Mucosa of descending colon (tissue), 3 donors: ENCODE measurements around the gene GLE1. TPM values are rescaled to one million over a fixed set of nuclear protein-coding genes. Genes with fewer than 3 reads are reported as not detected.

ENCODE experiments used
- ATAC-seq: fragments of 200-7000 bp; cut with Tn5 transposase; one replicate; pipeline ENCODE4 v1.9.1; 2020; ENCODE audit warnings: mild to moderate bottlenecking, moderate library complexity
- DNase-seq, 3 donors: peaks; one replicate each; pipeline ENCODE4 v3.0.0-alpha.2; 2020
- H3K36me3 ChIP-seq: fragments of 200-600 bp; one replicate; pipeline ENCODE4 v1.8.0; 2021; ENCODE audit warnings: low read depth, mild to moderate bottlenecking
- H3K4me1 ChIP-seq: fragments of 200-600 bp; one replicate; pipeline ENCODE4 v1.8.0; 2021; ENCODE audit warnings: low read depth, mild to moderate bottlenecking
- H3K4me3 ChIP-seq: fragments of 200-600 bp; one replicate; pipeline ENCODE4 v1.8.0; 2021; ENCODE audit warnings: mild to moderate bottlenecking
- H3K9me3 ChIP-seq: fragments of 200-600 bp; one replicate; pipeline ENCODE4 v1.8.0; 2021; ENCODE audit warnings: mild to moderate bottlenecking
- intact Hi-C, 2 donors: fragments of 100-400 bp; cut with DNase I in 1 of 2; cut with micrococcal nuclease in 1 of 2; formaldehyde crosslinking; loops; one replicate each; pipeline versions ENCODE4 v1.11.0 to v1.11.1; 2022; cut with DNase I, micrococcal nuclease
- total RNA-seq, 3 donors: library from RNA; stranded (reverse); fragmentation: NEBNext Ultra II Directional in 2 of 3; extraction: Animal tissue kit (Norgen Biotek cat#: 25700) in 2 of 3; gene quantifications; one replicate each; pipeline versions ENCODE4 v1.2.1 to v1.2.4, GENCODE V29; 2021 to 2023
- TF ChIP-seq, protein P1 (sequence below): fragments of 200-600 bp; IDR thresholded peaks from one replicate; pipeline ENCODE4 v1.8.0; 2022; ENCODE audit warnings: antibody characterized with exemption, mild to moderate bottlenecking
- donor health status: DM: no; HTN: no; CAD: no; lungs with moderate emphysema.
- donor health status: DM: no; HTN: no; CAD: no.
- donor health status: DM: no; HTN: yes; CAD: no.

Gene GLE1
- total RNA-seq, 3 donors from 2014 or later: 25.7 to 35.0 (median 28.0) TPM

DNA sequence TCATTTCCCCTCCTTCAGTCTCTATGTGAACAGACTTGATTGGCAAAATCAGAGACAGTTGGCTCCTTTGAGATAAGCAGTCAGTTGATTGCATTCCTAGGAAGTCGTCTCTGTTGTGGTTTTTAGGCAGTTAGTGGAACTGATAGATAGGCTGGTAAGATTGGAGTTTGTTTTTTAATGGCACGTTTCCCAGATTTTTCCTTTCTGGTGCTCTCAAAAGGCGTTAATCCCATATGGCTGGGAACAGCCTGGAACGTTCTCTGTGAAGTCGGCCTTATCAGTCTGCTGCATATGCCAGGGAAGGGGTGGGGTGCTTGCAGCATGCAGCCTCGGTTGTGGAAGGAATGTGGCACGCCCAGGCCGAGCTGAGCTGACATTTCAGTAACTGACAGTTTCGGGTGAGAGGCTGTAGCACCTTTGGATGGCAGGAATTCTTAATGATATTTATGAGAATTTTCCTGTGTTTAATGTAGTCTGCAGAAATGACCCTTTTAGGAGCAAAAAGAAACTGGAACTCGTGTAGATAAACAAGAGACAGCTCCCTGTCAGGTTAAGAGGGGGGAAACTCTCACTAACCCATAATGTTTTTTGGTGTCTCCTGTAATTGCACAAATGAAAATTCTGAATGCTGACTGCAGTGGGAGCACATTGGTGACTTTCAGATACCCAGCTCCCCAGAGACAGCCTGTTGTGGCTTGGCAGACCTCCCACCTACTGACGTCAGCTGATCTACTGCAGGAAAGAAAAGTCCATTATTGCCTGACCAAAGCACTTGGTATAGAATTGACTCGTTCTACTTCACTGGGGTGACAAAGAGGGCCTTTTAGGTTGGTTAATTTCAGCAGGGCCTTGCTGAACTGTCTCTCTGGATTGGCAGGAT, 54.2 kb downstream of the GLE1 start:
- DNase-seq (peak; percentile 78 to 89 (median 82)), ATAC-seq (peak; percentile 96)
- Histone ChIP-seq H3K36me3 (no peaks in the 10 kb centered on the region), H3K9me3 (no peaks in the 10 kb centered on the region), H3K4me3 (no peak overlapping the region), H3K4me1 (peaks cover 50% of the 10 kb centered on the region)
- TF ChIP-seq, protein P1, sequence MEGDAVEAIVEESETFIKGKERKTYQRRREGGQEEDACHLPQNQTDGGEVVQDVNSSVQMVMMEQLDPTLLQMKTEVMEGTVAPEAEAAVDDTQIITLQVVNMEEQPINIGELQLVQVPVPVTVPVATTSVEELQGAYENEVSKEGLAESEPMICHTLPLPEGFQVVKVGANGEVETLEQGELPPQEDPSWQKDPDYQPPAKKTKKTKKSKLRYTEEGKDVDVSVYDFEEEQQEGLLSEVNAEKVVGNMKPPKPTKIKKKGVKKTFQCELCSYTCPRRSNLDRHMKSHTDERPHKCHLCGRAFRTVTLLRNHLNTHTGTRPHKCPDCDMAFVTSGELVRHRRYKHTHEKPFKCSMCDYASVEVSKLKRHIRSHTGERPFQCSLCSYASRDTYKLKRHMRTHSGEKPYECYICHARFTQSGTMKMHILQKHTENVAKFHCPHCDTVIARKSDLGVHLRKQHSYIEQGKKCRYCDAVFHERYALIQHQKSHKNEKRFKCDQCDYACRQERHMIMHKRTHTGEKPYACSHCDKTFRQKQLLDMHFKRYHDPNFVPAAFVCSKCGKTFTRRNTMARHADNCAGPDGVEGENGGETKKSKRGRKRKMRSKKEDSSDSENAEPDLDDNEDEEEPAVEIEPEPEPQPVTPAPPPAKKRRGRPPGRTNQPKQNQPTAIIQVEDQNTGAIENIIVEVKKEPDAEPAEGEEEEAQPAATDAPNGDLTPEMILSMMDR: no peak
- intact Hi-C loops: no loop called here

DNA sequence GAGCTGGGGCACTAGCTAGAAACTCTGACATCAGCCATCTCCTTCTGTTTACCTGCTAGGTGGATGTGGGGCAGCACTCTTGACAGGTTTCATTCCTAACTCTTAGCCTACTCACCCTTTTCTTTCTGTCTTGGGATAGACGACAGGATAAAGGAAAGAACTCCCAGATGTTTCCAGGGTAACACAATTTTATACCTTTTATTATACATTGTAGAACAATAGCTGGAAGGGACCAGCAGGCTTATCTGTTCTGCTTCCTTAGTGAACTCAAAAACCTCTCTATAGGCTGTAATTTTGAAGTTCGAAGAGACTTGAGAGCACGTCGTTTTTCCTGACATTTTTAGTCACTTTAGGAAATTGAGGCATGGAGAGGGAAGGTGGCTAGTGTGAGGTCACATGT, 61.1 kb downstream of the GLE1 start:
- DNase-seq (no peak), ATAC-seq (peak; percentile 88)
- peaks cover 13% of the 10 kb centered on the region for H3K4me1 ChIP-seq
- peaks cover 7% of the 10 kb centered on the region for H3K36me3 ChIP-seq
- TF ChIP-seq, protein P1: no peak
- intact Hi-C loops: no loop called here
- no peak overlapping the region for H3K4me3 ChIP-seq
- no peaks in the 10 kb centered on the region for H3K9me3 ChIP-seq

DNA sequence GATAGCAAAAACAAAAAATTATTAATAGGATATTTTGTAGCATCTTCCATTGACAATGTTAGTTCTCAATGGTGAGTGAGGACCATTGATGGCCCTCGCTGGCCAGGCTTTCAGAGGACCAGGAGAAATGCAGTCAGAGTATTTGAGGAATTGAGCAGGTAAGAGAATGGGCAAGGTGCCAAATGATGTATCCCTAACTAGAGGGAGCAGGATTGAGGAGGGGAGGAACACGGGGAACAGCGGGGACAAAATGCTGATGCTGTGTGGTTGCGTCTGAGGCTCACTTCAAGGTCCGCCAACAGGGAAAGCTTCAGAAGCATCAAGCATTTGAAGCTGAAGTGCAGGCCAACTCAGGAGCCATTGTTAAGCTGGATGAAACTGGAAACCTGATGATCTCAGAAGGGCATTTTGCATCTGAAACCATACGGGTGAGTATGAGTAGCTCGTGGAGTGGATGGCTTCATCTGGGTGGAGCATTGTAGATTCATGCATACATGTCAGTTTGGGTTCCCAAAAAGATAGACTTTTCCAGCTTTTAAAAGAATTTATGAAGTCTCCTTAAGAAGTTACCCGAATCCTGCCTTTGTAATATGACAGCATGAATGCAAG, 64.1 kb downstream of the GLE1 start:
- no peak for ATAC-seq
- H3K36me3 ChIP-seq: peaks cover 7% of the 10 kb centered on the region

DNA sequence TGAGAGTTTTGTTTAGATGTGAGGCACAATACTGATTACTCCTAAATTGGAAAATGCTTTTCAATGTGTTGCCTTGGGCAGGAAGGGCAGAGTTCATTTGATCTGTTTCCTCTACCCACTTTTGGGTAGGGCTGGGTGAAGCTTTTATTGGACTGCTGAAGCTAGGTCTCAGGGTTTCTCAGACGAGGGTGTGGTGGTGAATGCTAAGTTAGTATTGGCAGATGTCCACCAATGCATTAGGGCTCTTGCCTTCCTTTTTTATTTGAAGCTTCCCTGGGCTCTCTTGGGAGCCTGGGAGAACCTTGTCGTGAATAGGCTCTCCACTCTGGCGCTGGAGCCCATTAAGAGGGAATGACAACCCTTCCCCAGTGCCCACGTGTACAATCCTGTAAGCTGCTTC, 71.0 kb downstream of the GLE1 start:
- ATAC-seq: peak; percentile 99
- TF ChIP-seq, protein P1: no peak
- peak in 1 of 3 donors; percentile 77 for DNase-seq
- peaks cover 18% of the 10 kb centered on the region for H3K4me1 ChIP-seq
- no peaks in the 10 kb centered on the region for H3K9me3 ChIP-seq
- H3K36me3 ChIP-seq: peaks cover 7% of the 10 kb centered on the region
- H3K4me3 ChIP-seq: no peak overlapping the region
- intact Hi-C loops: no loop called here

More for the DNA sequence above, 64.1 kb downstream of the GLE1 start:
- Histone ChIP-seq H3K4me1 (peaks cover 13% of the 10 kb centered on the region), H3K4me3 (no peak overlapping the region), H3K9me3 (no peaks in the 10 kb centered on the region)
- TF ChIP-seq, protein P1: no peak
- intact Hi-C loops: no loop called here
- DNase-seq: no peak

DNA sequence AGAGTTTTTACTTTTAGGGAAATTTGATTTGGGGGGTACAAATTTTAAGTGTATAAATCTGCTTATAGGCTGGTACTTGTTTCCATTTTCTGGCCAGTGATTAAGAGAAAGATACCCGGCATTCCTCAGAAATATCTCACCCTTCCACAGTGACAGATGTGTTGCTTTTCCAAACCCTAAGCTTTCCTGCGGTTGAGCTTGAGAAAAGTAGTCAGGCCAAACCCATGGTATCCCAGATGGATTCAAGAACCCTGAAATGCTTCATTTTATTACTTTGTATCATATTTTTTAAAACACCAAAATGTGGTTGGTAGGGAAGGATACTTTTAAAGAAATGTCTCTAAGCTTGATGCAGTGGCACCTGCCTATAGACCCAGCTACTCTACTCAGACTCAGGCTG, 71.4 kb downstream of the GLE1 start:
- ATAC-seq (no peak), DNase-seq (no peak)
- Histone ChIP-seq H3K36me3 (peaks cover 10% of the 10 kb centered on the region), H3K9me3 (no peaks in the 10 kb centered on the region), H3K4me1 (peaks cover 18% of the 10 kb centered on the region), H3K4me3 (no peak overlapping the region)
- intact Hi-C loops: no loop called here
- TF ChIP-seq, protein P1: no peak
